K562 (cell line): ENCODE measurements around the gene PNPLA2. TPM values are rescaled to one million over a fixed set of nuclear protein-coding genes. Genes with fewer than 3 reads are reported as not detected.

Experiments
- CHD1 ChIP-seq: fragments of 200-600 bp; sonication (generic); IDR thresholded peaks from one replicate; pipeline ENCODE4 v1.6.1; 2012; ENCODE audit warnings: mild to moderate bottlenecking, moderate library complexity, low read length, inconsistent platforms
- HDAC2 ChIP-seq: fragments of 450-650 bp; IDR thresholded peaks from 2 replicates; pipeline ENCODE4 v1.6.1; 2016; ENCODE audit warnings: mild to moderate bottlenecking
- MBD2 ChIP-seq: sonication (generic); IDR thresholded peaks from 2 replicates; pipeline ENCODE4 v1.6.1; 2016; ENCODE audit warnings: low read depth, borderline replicate concordance
- MXI1 ChIP-seq: IDR thresholded peaks from 2 replicates; pipeline ENCODE4 v1.6.1; 2011; ENCODE audit warnings: low read depth, mild to moderate bottlenecking, improper control_type of control experiment, low read length
- PRMT5 ChIP-seq: sonication (generic); formaldehyde crosslinking; IDR thresholded peaks from 2 replicates; pipeline ENCODE4 v1.5.0; 2020; ENCODE audit warnings: missing genetic modification reagents
- SMARCB1 ChIP-seq: IDR thresholded peaks from 2 replicates; pipeline ENCODE4 v1.6.1; 2011; ENCODE audit warnings: improper control_type of control experiment, low read depth; ENCODE audit not compliant: insufficient read length
- SMARCC2 ChIP-seq: fragments of 450-650 bp; IDR thresholded peaks from 2 replicates; pipeline ENCODE4 v1.6.1; 2017; ENCODE audit warnings: antibody characterized with exemption, moderate library complexity, mild to moderate bottlenecking, low read depth
- TARDBP ChIP-seq: fragments of 450-650 bp; IDR thresholded peaks from 2 replicates; pipeline ENCODE4 v1.6.1; 2016
- TEAD4 ChIP-seq, 2 experiments: sonication (generic) in 1 of 2; formaldehyde crosslinking in 1 of 2; IDR thresholded peaks; 2 replicates each; pipeline versions ENCODE4 v1.6.1 to v1.8.0; 2012 to 2022; ENCODE audit warnings: borderline replicate concordance in 1 of 2, inconsistent platforms in 1 of 2, low read length in 1 of 2, mild to moderate bottlenecking in 1 of 2, missing genetic modification reagents in 1 of 2
- ZBTB1 ChIP-seq: sonication (generic); formaldehyde crosslinking; IDR thresholded peaks from 2 replicates; pipeline ENCODE4 v1.8.1; 2023; ENCODE audit warnings: missing genetic modification reagents, low read depth, mild to moderate bottlenecking, borderline replicate concordance
- ZFP1 ChIP-seq: fragments of 450-650 bp; formaldehyde crosslinking; IDR thresholded peaks from 2 replicates; pipeline ENCODE4 v1.4.0; 2020; ENCODE audit warnings: mild to moderate bottlenecking, mixed read lengths
- ZFX ChIP-seq: sonication (generic); formaldehyde crosslinking; IDR thresholded peaks from 2 replicates; pipeline ENCODE4 v1.8.0; 2022; ENCODE audit warnings: mild to moderate bottlenecking, missing genetic modification reagents, moderate library complexity
- polyA plus RNA-seq, 8 experiments: library from polyadenylated mRNA; depleted of rRNA in 4 of 8; stranded (reverse) in 5 of 8; unstranded in 3 of 8; fragments of >200 nt; fragmentation: Nextera tagmentation in 2 of 8; fragmentation: Illumina TruSeq in 1 of 8; extraction: Ambion mirVana in 2 of 8; extraction: Trizol in 1 of 8; gene quantifications; 2 replicates each; pipeline versions ENCODE4 v1.2.1 to v1.2.3, GENCODE V29; 2011 to 2014; ENCODE audit warnings: inconsistent platforms in 1 of 8, missing spikeins in 1 of 8
- total RNA-seq, 7 experiments: library from RNA; depleted of rRNA in 6 of 7; stranded (reverse); fragments of >200 nt in 6 of 7; fragmentation: Illumina TruSeq in 2 of 7; extraction: Trizol in 2 of 7; gene quantifications; 2 replicates each; pipeline versions ENCODE4 v1.2.1 to v1.2.3, GENCODE V29; 2011 to 2021; ENCODE audit warnings: low replicate concordance in 1 of 7
- TF ChIP-seq, protein P1 (sequence below): fragments of 250-450 bp; sonication (Bioruptor Pico); IDR thresholded peaks from 2 replicates; pipeline ENCODE4 v1.5.0; 2021
- TF ChIP-seq, protein P2 (sequence below): IDR thresholded peaks from 2 replicates; pipeline ENCODE4 v1.6.1; 2011; ENCODE audit warnings: borderline replicate concordance, low read depth, mild to moderate bottlenecking, moderate library complexity, low read length; ENCODE audit not compliant: insufficient read depth, poor library complexity, severe bottlenecking
- TF ChIP-seq, protein P3 (sequence below): sonication (generic); formaldehyde crosslinking; IDR thresholded peaks from 2 replicates; pipeline ENCODE4 v1.4.0; 2020; ENCODE audit warnings: mild to moderate bottlenecking, missing genetic modification reagents
- TF ChIP-seq, protein P4 (sequence below): sonication (generic); formaldehyde crosslinking; IDR thresholded peaks from 2 replicates; pipeline ENCODE4 v1.9.0; 2022; ENCODE audit warnings: mild to moderate bottlenecking, missing genetic modification reagents
- TF ChIP-seq, protein P5 (sequence below): sonication (generic); formaldehyde crosslinking; IDR thresholded peaks from 2 replicates; pipeline ENCODE4 v1.8.1; 2023; ENCODE audit warnings: missing genetic modification reagents, mild to moderate bottlenecking, borderline replicate concordance

The PNPLA2 gene
- total and polyA plus RNA-seq, 9 of the 15 experiments (the other 6 are each of a cell fraction or from before 2014, with no cell fraction given), result 0.39 to 87.1 (median 8.4) TPM

DNA sequence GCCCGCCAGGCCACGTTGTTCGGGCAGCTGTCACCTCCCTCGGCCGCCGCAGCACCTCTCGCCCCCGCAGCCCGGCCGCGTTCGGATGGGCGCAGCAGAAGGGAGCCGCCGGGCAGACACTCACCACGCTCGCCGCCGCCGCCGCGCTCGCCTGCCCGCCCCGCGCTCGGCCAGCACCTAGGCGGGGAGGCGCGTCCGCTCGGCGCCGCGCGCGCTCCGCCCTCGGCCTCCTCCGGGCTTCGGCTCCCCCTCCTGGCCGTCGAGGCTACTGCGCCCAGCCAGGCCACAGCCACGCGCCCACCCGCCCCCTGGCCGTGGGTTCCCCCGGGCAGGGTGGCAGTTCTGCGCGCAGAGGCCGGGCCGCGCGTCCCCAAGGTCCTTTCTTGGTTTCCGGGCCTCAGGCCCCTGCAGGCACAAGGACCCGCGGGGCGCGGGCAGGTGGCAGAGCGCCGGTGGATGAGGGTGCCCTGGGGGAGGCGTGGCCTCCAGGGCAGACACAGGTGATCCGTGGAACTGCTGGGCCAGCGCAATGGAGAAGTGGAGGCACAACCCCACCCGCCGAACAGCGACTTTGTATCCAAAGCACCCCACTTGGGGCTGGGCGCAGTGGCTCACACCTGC lies 20.5 kb upstream of the PNPLA2 start, which contains the start of gene SLC25A22 (continued):
- TF ChIP-seq, protein P1, sequence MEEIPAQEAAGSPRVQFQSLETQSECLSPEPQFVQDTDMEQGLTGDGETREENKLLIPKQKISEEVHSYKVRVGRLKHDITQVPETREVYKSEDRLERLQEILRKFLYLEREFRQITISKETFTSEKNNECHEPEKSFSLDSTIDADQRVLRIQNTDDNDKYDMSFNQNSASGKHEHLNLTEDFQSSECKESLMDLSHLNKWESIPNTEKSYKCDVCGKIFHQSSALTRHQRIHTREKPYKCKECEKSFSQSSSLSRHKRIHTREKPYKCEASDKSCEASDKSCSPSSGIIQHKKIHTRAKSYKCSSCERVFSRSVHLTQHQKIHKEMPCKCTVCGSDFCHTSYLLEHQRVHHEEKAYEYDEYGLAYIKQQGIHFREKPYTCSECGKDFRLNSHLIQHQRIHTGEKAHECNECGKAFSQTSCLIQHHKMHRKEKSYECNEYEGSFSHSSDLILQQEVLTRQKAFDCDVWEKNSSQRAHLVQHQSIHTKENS (CRISPR knock-in tag), result no peak
- TF ChIP-seq, protein P2, sequence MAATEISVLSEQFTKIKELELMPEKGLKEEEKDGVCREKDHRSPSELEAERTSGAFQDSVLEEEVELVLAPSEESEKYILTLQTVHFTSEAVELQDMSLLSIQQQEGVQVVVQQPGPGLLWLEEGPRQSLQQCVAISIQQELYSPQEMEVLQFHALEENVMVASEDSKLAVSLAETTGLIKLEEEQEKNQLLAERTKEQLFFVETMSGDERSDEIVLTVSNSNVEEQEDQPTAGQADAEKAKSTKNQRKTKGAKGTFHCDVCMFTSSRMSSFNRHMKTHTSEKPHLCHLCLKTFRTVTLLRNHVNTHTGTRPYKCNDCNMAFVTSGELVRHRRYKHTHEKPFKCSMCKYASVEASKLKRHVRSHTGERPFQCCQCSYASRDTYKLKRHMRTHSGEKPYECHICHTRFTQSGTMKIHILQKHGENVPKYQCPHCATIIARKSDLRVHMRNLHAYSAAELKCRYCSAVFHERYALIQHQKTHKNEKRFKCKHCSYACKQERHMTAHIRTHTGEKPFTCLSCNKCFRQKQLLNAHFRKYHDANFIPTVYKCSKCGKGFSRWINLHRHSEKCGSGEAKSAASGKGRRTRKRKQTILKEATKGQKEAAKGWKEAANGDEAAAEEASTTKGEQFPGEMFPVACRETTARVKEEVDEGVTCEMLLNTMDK, result peak; percentile 47
- no peak for TF ChIP-seq CHD1
- no peak for TF ChIP-seq SMARCB1
- no peak for TF ChIP-seq SMARCC2
- TF ChIP-seq, protein P3, sequence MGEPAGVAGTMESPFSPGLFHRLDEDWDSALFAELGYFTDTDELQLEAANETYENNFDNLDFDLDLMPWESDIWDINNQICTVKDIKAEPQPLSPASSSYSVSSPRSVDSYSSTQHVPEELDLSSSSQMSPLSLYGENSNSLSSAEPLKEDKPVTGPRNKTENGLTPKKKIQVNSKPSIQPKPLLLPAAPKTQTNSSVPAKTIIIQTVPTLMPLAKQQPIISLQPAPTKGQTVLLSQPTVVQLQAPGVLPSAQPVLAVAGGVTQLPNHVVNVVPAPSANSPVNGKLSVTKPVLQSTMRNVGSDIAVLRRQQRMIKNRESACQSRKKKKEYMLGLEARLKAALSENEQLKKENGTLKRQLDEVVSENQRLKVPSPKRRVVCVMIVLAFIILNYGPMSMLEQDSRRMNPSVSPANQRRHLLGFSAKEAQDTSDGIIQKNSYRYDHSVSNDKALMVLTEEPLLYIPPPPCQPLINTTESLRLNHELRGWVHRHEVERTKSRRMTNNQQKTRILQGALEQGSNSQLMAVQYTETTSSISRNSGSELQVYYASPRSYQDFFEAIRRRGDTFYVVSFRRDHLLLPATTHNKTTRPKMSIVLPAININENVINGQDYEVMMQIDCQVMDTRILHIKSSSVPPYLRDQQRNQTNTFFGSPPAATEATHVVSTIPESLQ (CRISPR knock-in tag), result no peak
- no peak for TF ChIP-seq TARDBP
- TF ChIP-seq ZFP1 (CRISPR knock-in tag), result no peak
- no peak for TF ChIP-seq MBD2
- TF ChIP-seq ZFX (CRISPR knock-in tag), result peak; percentile 14; the same call in 1 of the 2 replicates
- no peak for TF ChIP-seq PRMT5 (CRISPR knock-in tag)
- TF ChIP-seq TEAD4 (IDR thresholded peaks at IDR 0.05; ENCODE audit: low read length), result no peak
- TF ChIP-seq TEAD4 (CRISPR knock-in tag; IDR thresholded peaks at IDR 0.05; ENCODE audit: borderline replicate concordance), result no peak
- TF ChIP-seq, protein P4, sequence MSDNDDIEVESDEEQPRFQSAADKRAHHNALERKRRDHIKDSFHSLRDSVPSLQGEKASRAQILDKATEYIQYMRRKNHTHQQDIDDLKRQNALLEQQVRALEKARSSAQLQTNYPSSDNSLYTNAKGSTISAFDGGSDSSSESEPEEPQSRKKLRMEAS (CRISPR knock-in tag), result no peak; the same call in 1 of the 2 replicates
- no peak for TF ChIP-seq HDAC2
- TF ChIP-seq ZBTB1, result no peak
- TF ChIP-seq MXI1, result no peak
- TF ChIP-seq, protein P5, sequence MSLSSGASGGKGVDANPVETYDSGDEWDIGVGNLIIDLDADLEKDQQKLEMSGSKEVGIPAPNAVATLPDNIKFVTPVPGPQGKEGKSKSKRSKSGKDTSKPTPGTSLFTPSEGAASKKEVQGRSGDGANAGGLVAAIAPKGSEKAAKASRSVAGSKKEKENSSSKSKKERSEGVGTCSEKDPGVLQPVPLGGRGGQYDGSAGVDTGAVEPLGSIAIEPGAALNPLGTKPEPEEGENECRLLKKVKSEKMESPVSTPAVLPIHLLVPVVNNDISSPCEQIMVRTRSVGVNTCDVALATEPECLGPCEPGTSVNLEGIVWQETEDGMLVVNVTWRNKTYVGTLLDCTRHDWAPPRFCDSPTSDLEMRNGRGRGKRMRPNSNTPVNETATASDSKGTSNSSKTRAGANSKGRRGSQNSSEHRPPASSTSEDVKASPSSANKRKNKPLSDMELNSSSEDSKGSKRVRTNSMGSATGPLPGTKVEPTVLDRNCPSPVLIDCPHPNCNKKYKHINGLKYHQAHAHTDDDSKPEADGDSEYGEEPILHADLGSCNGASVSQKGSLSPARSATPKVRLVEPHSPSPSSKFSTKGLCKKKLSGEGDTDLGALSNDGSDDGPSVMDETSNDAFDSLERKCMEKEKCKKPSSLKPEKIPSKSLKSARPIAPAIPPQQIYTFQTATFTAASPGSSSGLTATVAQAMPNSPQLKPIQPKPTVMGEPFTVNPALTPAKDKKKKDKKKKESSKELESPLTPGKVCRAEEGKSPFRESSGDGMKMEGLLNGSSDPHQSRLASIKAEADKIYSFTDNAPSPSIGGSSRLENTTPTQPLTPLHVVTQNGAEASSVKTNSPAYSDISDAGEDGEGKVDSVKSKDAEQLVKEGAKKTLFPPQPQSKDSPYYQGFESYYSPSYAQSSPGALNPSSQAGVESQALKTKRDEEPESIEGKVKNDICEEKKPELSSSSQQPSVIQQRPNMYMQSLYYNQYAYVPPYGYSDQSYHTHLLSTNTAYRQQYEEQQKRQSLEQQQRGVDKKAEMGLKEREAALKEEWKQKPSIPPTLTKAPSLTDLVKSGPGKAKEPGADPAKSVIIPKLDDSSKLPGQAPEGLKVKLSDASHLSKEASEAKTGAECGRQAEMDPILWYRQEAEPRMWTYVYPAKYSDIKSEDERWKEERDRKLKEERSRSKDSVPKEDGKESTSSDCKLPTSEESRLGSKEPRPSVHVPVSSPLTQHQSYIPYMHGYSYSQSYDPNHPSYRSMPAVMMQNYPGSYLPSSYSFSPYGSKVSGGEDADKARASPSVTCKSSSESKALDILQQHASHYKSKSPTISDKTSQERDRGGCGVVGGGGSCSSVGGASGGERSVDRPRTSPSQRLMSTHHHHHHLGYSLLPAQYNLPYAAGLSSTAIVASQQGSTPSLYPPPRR, result no peak
